Measurements from ENCODE around the gene KCND2.
"Not testable (repeated sequence)": the region's sequence is repeated elsewhere in the genome, so short reads cannot be mapped to it uniquely, and the experiment has no call there.

The KCND2 gene

GRCh38 chr7:120502132-120502531, 229.2 kb downstream of the KCND2 start:
- DNase-seq (ENCODE audit: low spot score) = no peak

- no peak for DNase-seq (ENCODE audit: low spot score)
These were observed 229.8 kb downstream of the KCND2 start for GRCh38 chr7:120502825-120503224.

- no peak for DNase-seq (ENCODE audit: low spot score)
These were observed 231.4 kb downstream of the KCND2 start for GRCh38 chr7:120504386-120504785.

- no peak for DNase-seq (ENCODE audit: low spot score)
These were observed 232.8 kb downstream of the KCND2 start for GRCh38 chr7:120505770-120506169.

GRCh38 chr7:120512701-120513100, 239.7 kb downstream of the KCND2 start:
- no peak for DNase-seq (ENCODE audit: low spot score)

- DNase-seq (ENCODE audit: low spot score) = no peak
These were observed 246.2 kb downstream of the KCND2 start for GRCh38 chr7:120519224-120519623.

- DNase-seq (ENCODE audit: low spot score) = no peak
These were observed 249.1 kb downstream of the KCND2 start for GRCh38 chr7:120521761-120522737.

GRCh38 chr7:120523985-120524384, 251.0 kb downstream of the KCND2 start:
- DNase-seq (ENCODE audit: low spot score) = no peak

GRCh38 chr7:120526902-120527509, 254.0 kb downstream of the KCND2 start:
- DNase-seq (ENCODE audit: low spot score) = no peak

- no peak for DNase-seq (ENCODE audit: low spot score)
These were observed 256.8 kb downstream of the KCND2 start for GRCh38 chr7:120529736-120530135.

GRCh38 chr7:120538335-120538734, 265.4 kb downstream of the KCND2 start:
- DNase-seq (ENCODE audit: low spot score) = no peak

GRCh38 chr7:120539321-120539720, 266.3 kb downstream of the KCND2 start:
- no peak for DNase-seq (ENCODE audit: low spot score)

GRCh38 chr7:120547605-120548004, 274.6 kb downstream of the KCND2 start:
- DNase-seq (ENCODE audit: low spot score) = no peak

GRCh38 chr7:120550494-120551048, 277.6 kb downstream of the KCND2 start:
- DNase-seq (ENCODE audit: low spot score) = no peak

GRCh38 chr7:120553491-120553890, 280.5 kb downstream of the KCND2 start:
- no peak for DNase-seq (ENCODE audit: low spot score)

- DNase-seq (ENCODE audit: low spot score) = no peak
These were observed 282.1 kb downstream of the KCND2 start for GRCh38 chr7:120554960-120555571.

GRCh38 chr7:120564145-120564544, 291.2 kb downstream of the KCND2 start:
- no peak for DNase-seq (ENCODE audit: low spot score)

- no peak for DNase-seq (ENCODE audit: low spot score)
These were observed 294.2 kb downstream of the KCND2 start for GRCh38 chr7:120567204-120567603.

- DNase-seq (ENCODE audit: low spot score) = not testable (repeated sequence)
These were observed 305.7 kb downstream of the KCND2 start for GRCh38 chr7:120578657-120579056.

GRCh38 chr7:120582916-120583315, 309.9 kb downstream of the KCND2 start:
- DNase-seq (ENCODE audit: low spot score) = no peak

- DNase-seq (ENCODE audit: low spot score) = no peak
These were observed 311.1 kb downstream of the KCND2 start for GRCh38 chr7:120583899-120584586.

- no peak for DNase-seq (ENCODE audit: low spot score)
These were observed 313.6 kb downstream of the KCND2 start for GRCh38 chr7:120586571-120586970.

All from hematopoietic multipotent progenitor cell treated with erythropoietin and hydrocortisone succinate and interleukin-3 and kit ligand, for 15 days (in vitro differentiated cells).